ENCODE measurements around the gene CYFIP2. TPM values are rescaled to one million over a fixed set of nuclear protein-coding genes. Genes with fewer than 3 reads are reported as not detected.

CYFIP2 gene
- total and polyA plus RNA-seq, 2 donors from 2014 or later, result 128 to 217 TPM

- intact Hi-C loops (cut with DNase I), result no loop called here
- no peak for TF ChIP-seq CTCF (IDR thresholded peaks at IDR 0.05; ENCODE audit: borderline replicate concordance, extremely low read depth, insufficient read depth)
- Histone ChIP-seq H3K9ac (ENCODE audit: low read length in 3 of 3) (no peak overlapping the region), H3K4me3 (ENCODE audit: low read length in 3 of 3) (no peak overlapping the region), H3K9me3 (ENCODE audit: control insufficient read depth in 2 of 3, insufficient read depth in 1 of 3, low read length in 3 of 3) (no peaks in the 10 kb centered on the region), H3K27ac (ENCODE audit: low read depth in 2 of 2, low read length in 2 of 2) (no peak overlapping the region), H3K27me3 (ENCODE audit: control insufficient read depth, insufficient read depth, low read length) (no peaks in the 10 kb centered on the region), H3K36me3 (ENCODE audit: control insufficient read depth in 2 of 3, insufficient read depth in 3 of 3, low read length in 3 of 3) (peaks cover 0 to 44% (median 24%) of the 10 kb centered on the region in 3 donors), H3K4me1 (ENCODE audit: control insufficient read depth in 2 of 3, insufficient read depth in 2 of 3, low read depth in 1 of 3, low read length in 3 of 3) (peaks cover 0 to 6% (median 0%) of the 10 kb centered on the region in 3 donors)
- FAIRE-seq, result no peak
- no peak for DNase-seq
These were observed 79.6 kb downstream of the CYFIP2 start for GRCh38 chr5:157345485-157345884.

- TF ChIP-seq CTCF (IDR thresholded peaks at IDR 0.05; ENCODE audit: borderline replicate concordance, extremely low read depth, insufficient read depth), result no peak
- FAIRE-seq, result no peak
- Histone ChIP-seq H3K36me3 (ENCODE audit: control insufficient read depth in 2 of 3, insufficient read depth in 3 of 3, low read length in 3 of 3) (peaks cover 0 to 24% (median 19%) of the 10 kb centered on the region in 3 donors), H3K4me1 (ENCODE audit: control insufficient read depth in 2 of 3, insufficient read depth in 2 of 3, low read depth in 1 of 3, low read length in 3 of 3) (peaks cover 0 to 6% (median 0%) of the 10 kb centered on the region in 3 donors), H3K9me3 (ENCODE audit: control insufficient read depth in 2 of 3, insufficient read depth in 1 of 3, low read length in 3 of 3) (no peaks in the 10 kb centered on the region), H3K9ac (ENCODE audit: low read length in 3 of 3) (no peak overlapping the region), H3K27me3 (ENCODE audit: control insufficient read depth, insufficient read depth, low read length) (no peaks in the 10 kb centered on the region), H3K4me3 (ENCODE audit: low read length in 3 of 3) (no peak overlapping the region), H3K27ac (ENCODE audit: low read depth in 2 of 2, low read length in 2 of 2) (no peak overlapping the region)
- DNase-seq, result no peak
- intact Hi-C loops (cut with DNase I), result no loop called here
These were observed 81.6 kb downstream of the CYFIP2 start for GRCh38 chr5:157347301-157348048.

- intact Hi-C loops (cut with DNase I), result no loop called here
- peaks cover 0 to 6% (median 0%) of the 10 kb centered on the region in 3 donors for H3K4me1 ChIP-seq (ENCODE audit: control insufficient read depth in 2 of 3, insufficient read depth in 2 of 3, low read depth in 1 of 3, low read length in 3 of 3)
- no peaks in the 10 kb centered on the region for H3K9me3 ChIP-seq (ENCODE audit: control insufficient read depth in 2 of 3, insufficient read depth in 1 of 3, low read length in 3 of 3)
- peaks cover 0 to 19% (median 16%) of the 10 kb centered on the region in 3 donors for H3K36me3 ChIP-seq (ENCODE audit: control insufficient read depth in 2 of 3, insufficient read depth in 3 of 3, low read length in 3 of 3)
- no peak for TF ChIP-seq CTCF (IDR thresholded peaks at IDR 0.05; ENCODE audit: borderline replicate concordance, extremely low read depth, insufficient read depth)
- no peak for DNase-seq
- no peak overlapping the region for H3K27ac ChIP-seq (ENCODE audit: low read depth in 2 of 2, low read length in 2 of 2)
- H3K9ac ChIP-seq (ENCODE audit: low read length in 3 of 3), result no peak overlapping the region
- no peaks in the 10 kb centered on the region for H3K27me3 ChIP-seq (ENCODE audit: control insufficient read depth, insufficient read depth, low read length)
- H3K4me3 ChIP-seq (ENCODE audit: low read length in 3 of 3), result no peak overlapping the region
- FAIRE-seq, result no peak
These were observed 82.1 kb downstream of the CYFIP2 start for GRCh38 chr5:157348049-157348400.

Data from kidney (tissue), 14 donors.